K562 (cell line): ENCODE results near the gene ATF5. TPM values are rescaled to one million over a fixed set of nuclear protein-coding genes. Genes with fewer than 3 reads are reported as not detected.

Experiments used
- ARID4B ChIP-seq: sonication (generic); formaldehyde crosslinking; IDR thresholded peaks from 2 replicates; pipeline ENCODE4 v1.8.0; 2022; ENCODE audit warnings: mild to moderate bottlenecking, missing genetic modification reagents
- BRCA1 ChIP-seq, 2 experiments: fragments of 450-650 bp in 1 of 2; sonication (generic) in 1 of 2; formaldehyde crosslinking in 1 of 2; IDR thresholded peaks; 2 replicates each; pipeline versions ENCODE4 v1.5.0 to v1.6.1; 2017 to 2020; ENCODE audit warnings: mild to moderate bottlenecking in 1 of 2, missing genetic modification reagents in 1 of 2
- CC2D1A ChIP-seq: fragments of 450-650 bp; IDR thresholded peaks from 2 replicates; pipeline ENCODE4 v1.6.1; 2017; ENCODE audit warnings: mild to moderate bottlenecking
- CCNT2 ChIP-seq: IDR thresholded peaks from 2 replicates; pipeline ENCODE4 v1.6.1; 2011; ENCODE audit warnings: borderline replicate concordance, low read depth, mild to moderate bottlenecking, moderate library complexity, mixed read lengths, low read length; ENCODE audit not compliant: insufficient read length; ENCODE audit errors: extremely low read depth
- CHD2 ChIP-seq: IDR thresholded peaks from 2 replicates; pipeline ENCODE4 v1.6.1; 2011; ENCODE audit warnings: low read depth, low read length
- ERF ChIP-seq: fragments of 450-650 bp; formaldehyde crosslinking; IDR thresholded peaks from 2 replicates; pipeline ENCODE4 v1.4.0; 2020; ENCODE audit warnings: mild to moderate bottlenecking, mixed read lengths
- FOXM1 ChIP-seq, 2 experiments: fragments of 450-650 bp in 1 of 2; sonication (generic) in 1 of 2; formaldehyde crosslinking in 1 of 2; IDR thresholded peaks; 2 replicates each; pipeline versions ENCODE4 v1.6.1 to v1.9.0; 2017 to 2022; ENCODE audit warnings: low read depth in 2 of 2, mild to moderate bottlenecking in 2 of 2, missing genetic modification reagents in 1 of 2, moderate library complexity in 1 of 2
- HINFP ChIP-seq: fragments of 450-650 bp; conservative IDR thresholded peaks from 2 replicates; pipeline ENCODE4 v1.6.1; 2016; ENCODE audit warnings: missing genetic modification characterization, low read depth, mild to moderate bottlenecking, control low read depth, missing compliant biosample characterization
- LARP7 ChIP-seq: fragments of 450-650 bp; IDR thresholded peaks from 2 replicates; pipeline ENCODE4 v1.6.1; 2016
- NRF1 ChIP-seq, 2 experiments: fragments of 450-650 bp; IDR thresholded peaks in 1 of 2; conservative IDR thresholded peaks in 1 of 2; 2 replicates each; pipeline ENCODE4 v1.6.1; 2014; ENCODE audit warnings: mild to moderate bottlenecking in 2 of 2
- PPARD ChIP-seq: fragments of 250-450 bp; sonication (Bioruptor Pico); IDR thresholded peaks from 2 replicates; pipeline ENCODE4 v1.8.0; 2022; ENCODE audit warnings: inconsistent platforms, mild to moderate bottlenecking, moderate library complexity
- SOX6 ChIP-seq: fragments of 450-650 bp; IDR thresholded peaks from 2 replicates; pipeline ENCODE4 v1.6.1; 2014; ENCODE audit warnings: mild to moderate bottlenecking
- ZBED1 ChIP-seq: IDR thresholded peaks from 2 replicates; pipeline ENCODE4 v1.6.1; 2014
- ZBTB43 ChIP-seq: sonication (generic); formaldehyde crosslinking; IDR thresholded peaks from 2 replicates; pipeline ENCODE4 v1.8.0; 2023; ENCODE audit warnings: mild to moderate bottlenecking, missing genetic modification reagents
- ZNF24 ChIP-seq: fragments of 450-650 bp; IDR thresholded peaks from 2 replicates; pipeline ENCODE4 v1.6.1; 2016
- ZNF436 ChIP-seq: fragments of 250-450, 450-650 bp; sonication (Bioruptor Pico); formaldehyde crosslinking; IDR thresholded peaks from 2 replicates; pipeline ENCODE4 v1.7.0; 2020; ENCODE audit warnings: mild to moderate bottlenecking
- polyA plus RNA-seq, 8 experiments: library from polyadenylated mRNA; depleted of rRNA in 4 of 8; stranded (reverse) in 5 of 8; unstranded in 3 of 8; fragments of >200 nt; fragmentation: Nextera tagmentation in 2 of 8; fragmentation: Illumina TruSeq in 1 of 8; extraction: Ambion mirVana in 2 of 8; extraction: Trizol in 1 of 8; gene quantifications; 2 replicates each; pipeline versions ENCODE4 v1.2.1 to v1.2.3, GENCODE V29; 2011 to 2014; ENCODE audit warnings: inconsistent platforms in 1 of 8, missing spikeins in 1 of 8
- total RNA-seq, 7 experiments: library from RNA; depleted of rRNA in 6 of 7; stranded (reverse); fragments of >200 nt in 6 of 7; fragmentation: Illumina TruSeq in 2 of 7; extraction: Trizol in 2 of 7; gene quantifications; 2 replicates each; pipeline versions ENCODE4 v1.2.1 to v1.2.3, GENCODE V29; 2011 to 2021; ENCODE audit warnings: low replicate concordance in 1 of 7
- TF ChIP-seq, protein P1 (sequence below): fragments of 250-450 bp; sonication (Bioruptor Pico); IDR thresholded peaks from 2 replicates; pipeline ENCODE4 v1.8.0; 2022; ENCODE audit warnings: moderate library complexity, mild to moderate bottlenecking, inconsistent platforms
- TF ChIP-seq, protein P2 (sequence below): fragments of 250-450 bp; sonication (Bioruptor Pico); IDR thresholded peaks from 2 replicates; pipeline ENCODE4 v1.5.0; 2020; ENCODE audit warnings: mild to moderate bottlenecking

ATF5 gene
- total and polyA plus RNA-seq, 9 of the 15 experiments (the other 6 are each of a cell fraction or from before 2014, with no cell fraction given), result 3.0 to 57.6 (median 11.1) TPM

DNA sequence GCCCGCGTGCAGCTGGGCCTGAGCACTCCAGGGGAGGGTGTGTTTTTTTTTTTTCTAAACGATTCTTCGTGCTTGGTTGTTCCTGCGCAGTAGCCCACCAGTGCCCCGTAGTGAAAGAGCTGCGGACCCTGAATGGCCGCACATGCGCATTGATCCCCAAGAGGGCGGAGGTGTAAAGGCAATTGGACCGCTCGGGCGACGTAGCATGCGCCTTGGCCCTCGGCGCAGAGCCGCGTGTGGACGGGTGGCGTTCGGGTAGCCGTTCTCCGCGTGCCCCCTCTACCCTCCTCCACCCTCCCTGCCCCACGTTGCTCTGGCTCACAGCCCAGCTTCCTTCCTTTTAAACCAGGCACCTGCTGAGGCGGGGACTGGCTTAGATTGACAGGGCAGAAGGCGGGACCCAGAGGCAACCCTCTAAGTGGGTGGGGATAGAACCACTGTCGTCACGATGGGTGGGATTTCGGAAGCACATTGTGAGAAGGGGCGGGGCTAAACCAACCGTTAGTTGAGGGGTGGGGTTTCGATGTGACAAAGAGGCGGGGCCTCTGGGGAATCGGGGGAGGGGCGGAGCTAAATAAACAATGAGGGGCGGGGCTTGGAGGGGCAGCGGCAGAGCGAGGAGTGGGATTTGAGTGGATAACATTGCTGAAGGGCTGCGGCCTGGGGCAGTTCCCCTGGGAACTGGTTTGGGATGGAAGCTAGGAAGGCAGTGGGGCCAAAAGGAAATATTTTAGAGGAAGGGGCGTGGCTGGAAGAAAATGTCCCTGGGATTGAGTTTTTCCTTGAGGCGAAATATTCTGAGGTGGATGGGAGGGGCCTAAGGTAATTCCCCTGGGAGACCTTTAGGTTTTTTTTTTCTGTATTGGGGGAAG is 842 bp downstream of the ATF5 start (continued):
- TF ChIP-seq ZBTB43 (CRISPR knock-in tag) (0 out of 2 replicates have a peak, but pooled peaks have one; percentile 12), FOXM1 (IDR thresholded peaks at IDR 0.05; ENCODE audit: low read depth) (no peak), FOXM1 (CRISPR knock-in tag; IDR thresholded peaks at IDR 0.05; ENCODE audit: low read depth) (peak; percentile 84; the same call in 1 of the 2 replicates), SOX6 (peak; percentile 56), ERF (CRISPR knock-in tag) (peak; percentile 88), BRCA1 (IDR thresholded peaks at IDR 0.05) (no peak), BRCA1 (CRISPR knock-in tag; IDR thresholded peaks at IDR 0.05) (no peak), NRF1 (conservative IDR thresholded peaks at IDR 0.05 in 1 of 2, IDR thresholded peaks at IDR 0.05 in 1 of 2) (no peak), ARID4B (peak; percentile 67; the same call in 1 of the 2 replicates), HINFP (tag) (no peak), CC2D1A (no peak), LARP7 (no peak), CHD2 (peak; percentile 29; the same call in 1 of the 2 replicates), CCNT2 (peak; percentile 11), ZNF24 (no peak), ZNF436 (0 out of 2 replicates have a peak, but pooled peaks have one; percentile 53), ZBED1 (no peak), PPARD (no peak)
- TF ChIP-seq, protein P1, sequence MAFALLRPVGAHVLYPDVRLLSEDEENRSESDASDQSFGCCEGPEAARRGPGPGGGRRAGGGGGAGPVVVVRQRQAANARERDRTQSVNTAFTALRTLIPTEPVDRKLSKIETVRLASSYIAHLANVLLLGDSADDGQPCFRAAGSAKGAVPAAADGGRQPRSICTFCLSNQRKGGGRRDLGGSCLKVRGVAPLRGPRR (CRISPR knock-in tag), result no peak
- TF ChIP-seq, protein P2, sequence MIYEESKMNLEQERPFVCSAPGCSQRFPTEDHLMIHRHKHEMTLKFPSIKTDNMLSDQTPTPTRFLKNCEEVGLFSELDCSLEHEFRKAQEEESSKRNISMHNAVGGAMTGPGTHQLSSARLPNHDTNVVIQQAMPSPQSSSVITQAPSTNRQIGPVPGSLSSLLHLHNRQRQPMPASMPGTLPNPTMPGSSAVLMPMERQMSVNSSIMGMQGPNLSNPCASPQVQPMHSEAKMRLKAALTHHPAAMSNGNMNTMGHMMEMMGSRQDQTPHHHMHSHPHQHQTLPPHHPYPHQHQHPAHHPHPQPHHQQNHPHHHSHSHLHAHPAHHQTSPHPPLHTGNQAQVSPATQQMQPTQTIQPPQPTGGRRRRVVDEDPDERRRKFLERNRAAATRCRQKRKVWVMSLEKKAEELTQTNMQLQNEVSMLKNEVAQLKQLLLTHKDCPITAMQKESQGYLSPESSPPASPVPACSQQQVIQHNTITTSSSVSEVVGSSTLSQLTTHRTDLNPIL (CRISPR knock-in tag), result no peak
